KMS-11 (cell line): ENCODE results near the gene MAP4K4.

Experiments
- H2AFZ ChIP-seq: fragments of 200-600 bp; sonication (generic); 2 replicates; pipeline ENCODE4 v1.6.1; 2016; ENCODE audit warnings: antibody characterized with exemption, mixed run types, low read depth
- H3K27ac ChIP-seq: fragments of 200-600 bp; sonication (generic); 2 replicates; pipeline ENCODE4 v1.6.1; 2016; ENCODE audit warnings: mild to moderate bottlenecking, mixed run types
- H3K27me3 ChIP-seq: fragments of 200-600 bp; sonication (generic); 2 replicates; pipeline ENCODE4 v1.6.1; 2017; ENCODE audit warnings: mild to moderate bottlenecking, low read depth, mixed run types, moderate library complexity; ENCODE audit not compliant: insufficient read depth
- H3K36me3 ChIP-seq: fragments of 200-600 bp; sonication (generic); 2 replicates; pipeline ENCODE4 v1.6.1; 2017; ENCODE audit warnings: mild to moderate bottlenecking, mixed run types; ENCODE audit not compliant: insufficient read depth
- H3K4me1 ChIP-seq: fragments of 200-600 bp; sonication (generic); 2 replicates; pipeline ENCODE4 v1.6.1; 2016; ENCODE audit warnings: mild to moderate bottlenecking, low read depth, mixed run types; ENCODE audit not compliant: poor library complexity, severe bottlenecking
- H3K4me2 ChIP-seq: fragments of 200-600 bp; sonication (generic); 2 replicates; pipeline ENCODE4 v1.7.0; 2016; ENCODE audit warnings: mild to moderate bottlenecking, mixed run types
- H3K4me3 ChIP-seq: fragments of 200-600 bp; sonication (generic); IDR thresholded peaks from 2 replicates; pipeline ENCODE4 v1.6.1; 2017; ENCODE audit warnings: low read depth, low read length, mixed read lengths; ENCODE audit not compliant: insufficient read depth
- H3K79me2 ChIP-seq: fragments of 200-600 bp; sonication (generic); 2 replicates; pipeline ENCODE4 v1.6.1; 2016; ENCODE audit warnings: low read depth, mixed run types; ENCODE audit not compliant: insufficient read depth
- H3K9ac ChIP-seq: fragments of 200-600 bp; sonication (generic); 2 replicates; pipeline ENCODE4 v1.6.1; 2016; ENCODE audit warnings: mild to moderate bottlenecking, mixed run types
- H4K20me1 ChIP-seq: fragments of 200-600 bp; sonication (generic); 2 replicates; pipeline ENCODE4 v1.6.1; 2016; ENCODE audit warnings: mild to moderate bottlenecking, mixed run types; ENCODE audit not compliant: insufficient read depth
- CTCF ChIP-seq: fragments of 200-600 bp; sonication (generic); conservative IDR thresholded peaks from 2 replicates; pipeline ENCODE4 v1.6.1; 2017; ENCODE audit warnings: low read depth, mild to moderate bottlenecking, antibody characterized with exemption, low read length, moderate library complexity, mixed read lengths

Gene MAP4K4

GRCh38 chr2:101788995-101789970 lies 91.8 kb downstream of the MAP4K4 start:
- no peak overlapping the region for H3K27ac ChIP-seq
- peaks cover 9% of the 10 kb centered on the region; the same call in 1 of the 2 replicates for H3K79me2 ChIP-seq
- no peak overlapping the region for H3K4me2 ChIP-seq

DNA sequence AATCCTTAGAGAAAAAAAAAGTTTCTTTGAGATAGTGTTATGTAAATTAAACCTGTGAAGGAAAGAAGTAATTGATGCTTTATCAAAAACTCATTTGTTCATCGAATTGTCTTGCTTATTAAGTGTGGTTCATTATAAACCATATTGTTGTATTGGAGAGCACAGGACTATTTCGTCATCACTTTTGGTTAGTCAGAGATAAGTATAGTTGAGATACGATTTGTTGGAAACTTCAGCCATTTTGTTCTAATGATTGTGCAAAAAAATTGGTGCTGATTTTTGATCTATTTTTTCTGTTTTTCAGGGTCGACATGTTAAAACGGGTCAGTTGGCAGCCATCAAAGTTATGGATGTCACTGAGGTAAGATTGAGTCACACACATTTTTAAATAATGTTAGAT lies 92.9 kb downstream of the MAP4K4 start:
- Histone ChIP-seq H4K20me1 (no peaks in the 10 kb centered on the region), H3K79me2 (peaks cover 10% of the 10 kb centered on the region; the same call in 1 of the 2 replicates)

More at GRCh38 chr2:101788995-101789970, 91.8 kb downstream of the MAP4K4 start:
- no peaks in the 10 kb centered on the region for H3K4me1 ChIP-seq
- H4K20me1 ChIP-seq, result no peaks in the 10 kb centered on the region
- H2AFZ ChIP-seq, result no peak overlapping the region
- TF ChIP-seq CTCF, result no peak
- no peaks in the 10 kb centered on the region for H3K36me3 ChIP-seq
- no peak overlapping the region for H3K4me3 ChIP-seq
- no peaks in the 10 kb centered on the region for H3K27me3 ChIP-seq
- no peak overlapping the region for H3K9ac ChIP-seq

GRCh38 chr2:101790857-101791256 lies 93.3 kb downstream of the MAP4K4 start:
- Histone ChIP-seq H3K36me3 (no peaks in the 10 kb centered on the region), H3K27me3 (no peaks in the 10 kb centered on the region), H2AFZ (no peak overlapping the region), H4K20me1 (no peaks in the 10 kb centered on the region), H3K4me1 (no peaks in the 10 kb centered on the region), H3K79me2 (peaks cover 10% of the 10 kb centered on the region; the same call in 1 of the 2 replicates), H3K4me3 (no peak overlapping the region), H3K9ac (no peak overlapping the region), H3K4me2 (no peak overlapping the region), H3K27ac (no peak overlapping the region)
- no peak for TF ChIP-seq CTCF

More for the DNA sequence above, 92.9 kb downstream of the MAP4K4 start:
- no peak overlapping the region for H2AFZ ChIP-seq
- no peak overlapping the region for H3K4me3 ChIP-seq
- H3K27ac ChIP-seq, result no peak overlapping the region
- no peak overlapping the region for H3K9ac ChIP-seq
- H3K4me2 ChIP-seq, result no peak overlapping the region
- H3K27me3 ChIP-seq, result no peaks in the 10 kb centered on the region
- no peaks in the 10 kb centered on the region for H3K36me3 ChIP-seq
- no peaks in the 10 kb centered on the region for H3K4me1 ChIP-seq
- TF ChIP-seq CTCF, result no peak

DNA sequence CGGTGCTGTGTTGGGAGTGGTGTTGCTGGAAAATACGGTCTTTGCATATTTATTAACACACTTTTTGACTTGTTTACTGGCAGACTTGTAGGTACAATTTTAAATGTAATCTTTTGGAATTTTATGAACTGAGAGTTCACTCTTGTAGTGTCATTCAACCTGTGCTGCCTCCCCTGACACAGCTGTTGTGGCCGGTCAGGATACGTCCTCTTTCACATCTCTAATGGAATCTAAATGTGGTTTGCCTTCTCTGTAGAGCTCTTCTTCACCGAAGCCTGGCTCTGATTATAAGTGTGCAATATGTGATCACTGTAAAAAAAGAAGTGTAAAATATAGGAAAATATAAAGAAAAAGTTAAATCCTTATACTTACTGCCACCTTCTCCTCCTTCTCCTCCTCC lies 94.7 kb downstream of the MAP4K4 start:
- Histone ChIP-seq H3K9ac (no peak overlapping the region), H3K4me3 (no peak overlapping the region), H3K4me1 (no peaks in the 10 kb centered on the region), H3K27ac (no peak overlapping the region), H3K36me3 (no peaks in the 10 kb centered on the region), H4K20me1 (no peaks in the 10 kb centered on the region), H3K79me2 (0 out of 2 replicates have a peak, but pooled peaks cover 5% of the 10 kb centered on the region), H3K27me3 (no peaks in the 10 kb centered on the region), H3K4me2 (no peak overlapping the region), H2AFZ (no peak overlapping the region)
- TF ChIP-seq CTCF, result no peak
